GM12873 (cell line): ENCODE measurements around the gene CDCP2.

Experiments
- CTCF ChIP-seq: IDR thresholded peaks from 2 replicates; pipeline ENCODE4 v1.5.1; 2012; ENCODE audit warnings: low read depth, mild to moderate bottlenecking, moderate library complexity, low read length, control low read depth; ENCODE audit not compliant: insufficient read depth; ENCODE audit errors: missing control alignments

The CDCP2 gene

GRCh38 chr1:54173681-54174080 is 20.9 kb upstream of the CDCP2 start:
- no peak for TF ChIP-seq CTCF

GRCh38 chr1:54172614-54173599 is 20.1 kb upstream of the CDCP2 start:
- no peak for TF ChIP-seq CTCF

GRCh38 chr1:54171606-54172005 is 18.8 kb upstream of the CDCP2 start:
- TF ChIP-seq CTCF = no peak

GRCh38 chr1:54171016-54171415 is 18.2 kb upstream of the CDCP2 start:
- no peak for TF ChIP-seq CTCF

GRCh38 chr1:54169068-54169467 is 16.3 kb upstream of the CDCP2 start:
- no peak for TF ChIP-seq CTCF

- TF ChIP-seq CTCF = no peak
Measured at GRCh38 chr1:54168206-54168965, 15.6 kb upstream of the CDCP2 start.
